OCI-LY1 (cell line): ENCODE measurements around the gene DUSP6.

Experiments
- H2AFZ ChIP-seq: fragments of 200-600 bp; sonication (generic), shearing (Covaris generic); 2 replicates; pipeline ENCODE4 v1.6.0; 2014; ENCODE audit warnings: antibody characterized with exemption, mild to moderate bottlenecking, low read length
- H3F3A ChIP-seq: fragments of 200-600 bp; sonication (generic), shearing (Covaris generic); 2 replicates; pipeline ENCODE4 v1.6.0; 2014; ENCODE audit warnings: mild to moderate bottlenecking, antibody characterized with exemption, low read length, moderate library complexity; ENCODE audit not compliant: insufficient read depth
- H3K27ac ChIP-seq: fragments of 200-600 bp; sonication (generic); 2 replicates; pipeline ENCODE4 v1.5.1; 2014; ENCODE audit warnings: low read length, mixed run types, mild to moderate bottlenecking, low read depth; ENCODE audit not compliant: poor library complexity, severe bottlenecking
- H3K27me3 ChIP-seq: fragments of 200-600 bp; sonication (generic); 2 replicates; pipeline ENCODE4 v1.6.0; 2014; ENCODE audit warnings: antibody characterized with exemption, mild to moderate bottlenecking, low read length, moderate library complexity; ENCODE audit not compliant: insufficient read depth
- H3K36me3 ChIP-seq: fragments of 200-600 bp; sonication (generic); 2 replicates; pipeline ENCODE4 v1.6.1; 2014; ENCODE audit warnings: mild to moderate bottlenecking, antibody characterized with exemption, low read length, moderate library complexity, mixed read lengths; ENCODE audit not compliant: insufficient read depth
- H3K4me1 ChIP-seq: fragments of 200-600 bp; sonication (generic); 2 replicates; pipeline ENCODE4 v1.5.1; 2014; ENCODE audit warnings: mild to moderate bottlenecking, low read length, moderate library complexity; ENCODE audit not compliant: insufficient read depth, severe bottlenecking
- H3K4me2 ChIP-seq: fragments of 200-600 bp; sonication (generic), shearing (Covaris generic); 2 replicates; pipeline ENCODE4 v1.6.1; 2014; ENCODE audit warnings: low read length
- H3K4me3 ChIP-seq: fragments of 200-600 bp; sonication (generic); 2 replicates; pipeline ENCODE4 v1.5.1; 2014; ENCODE audit warnings: low read length, low read depth, mild to moderate bottlenecking, mixed read lengths; ENCODE audit not compliant: poor library complexity, severe bottlenecking
- H3K79me2 ChIP-seq: fragments of 200-600 bp; shearing (Covaris generic); 2 replicates; pipeline ENCODE4 v1.6.1; 2016; ENCODE audit warnings: mixed run types, low read length, mixed read lengths; ENCODE audit not compliant: insufficient read depth
- H3K9ac ChIP-seq: fragments of 200-600 bp; sonication (generic), shearing (Covaris generic); 2 replicates; pipeline ENCODE4 v1.6.1; 2014; ENCODE audit warnings: mild to moderate bottlenecking, low read length, mixed read lengths
- H3K9me2 ChIP-seq: fragments of 200-600 bp; sonication (generic), shearing (Covaris generic); 2 replicates; pipeline ENCODE4 v1.6.1; 2014; ENCODE audit warnings: low read depth, mild to moderate bottlenecking, low read length, mixed read lengths
- H3K9me3 ChIP-seq: fragments of 200-600 bp; shearing (Covaris generic); 2 replicates; pipeline ENCODE4 v1.6.1; 2014; ENCODE audit warnings: low read length, mixed read lengths
- H4K20me1 ChIP-seq: fragments of 200-600 bp; sonication (generic), shearing (Covaris generic); 2 replicates; pipeline ENCODE4 v1.6.0; 2016; ENCODE audit warnings: mild to moderate bottlenecking, low read length; ENCODE audit not compliant: insufficient read depth
- EZH2 ChIP-seq: fragments of 200-600 bp; sonication (generic), shearing (Covaris generic); IDR thresholded peaks from 2 replicates; pipeline ENCODE4 v1.8.0; 2017; ENCODE audit warnings: borderline replicate concordance, mixed run types, mild to moderate bottlenecking, antibody characterized with exemption, low read length, moderate library complexity, mixed read lengths
- TF ChIP-seq, protein P1 (sequence below): fragments of 200-600 bp; sonication (generic), shearing (Covaris generic); IDR thresholded peaks from 2 replicates; pipeline ENCODE4 v1.5.1; 2017; ENCODE audit warnings: mild to moderate bottlenecking, antibody characterized with exemption, low read length, moderate library complexity, mixed read lengths

DUSP6 gene

GRCh38 chr12:89299417-89299816, 52.9 kb downstream of the DUSP6 start:
- Histone ChIP-seq H3K4me1 (no peaks in the 10 kb centered on the region), H3K36me3 (no peaks in the 10 kb centered on the region), H3K4me3 (no peak overlapping the region), H3K9me3 (no peaks in the 10 kb centered on the region), H3K27me3 (no peaks in the 10 kb centered on the region), H3K79me2 (no peaks in the 10 kb centered on the region), H4K20me1 (no peaks in the 10 kb centered on the region), H3K27ac (no peak overlapping the region), H3F3A (0 out of 2 replicates have a peak, but pooled peaks cover 3% of the 10 kb centered on the region), H3K4me2 (no peak overlapping the region), H2AFZ (no peak overlapping the region), H3K9ac (no peak overlapping the region), H3K9me2 (no peaks in the 10 kb centered on the region)
- no peak for TF ChIP-seq EZH2
- TF ChIP-seq, protein P1, sequence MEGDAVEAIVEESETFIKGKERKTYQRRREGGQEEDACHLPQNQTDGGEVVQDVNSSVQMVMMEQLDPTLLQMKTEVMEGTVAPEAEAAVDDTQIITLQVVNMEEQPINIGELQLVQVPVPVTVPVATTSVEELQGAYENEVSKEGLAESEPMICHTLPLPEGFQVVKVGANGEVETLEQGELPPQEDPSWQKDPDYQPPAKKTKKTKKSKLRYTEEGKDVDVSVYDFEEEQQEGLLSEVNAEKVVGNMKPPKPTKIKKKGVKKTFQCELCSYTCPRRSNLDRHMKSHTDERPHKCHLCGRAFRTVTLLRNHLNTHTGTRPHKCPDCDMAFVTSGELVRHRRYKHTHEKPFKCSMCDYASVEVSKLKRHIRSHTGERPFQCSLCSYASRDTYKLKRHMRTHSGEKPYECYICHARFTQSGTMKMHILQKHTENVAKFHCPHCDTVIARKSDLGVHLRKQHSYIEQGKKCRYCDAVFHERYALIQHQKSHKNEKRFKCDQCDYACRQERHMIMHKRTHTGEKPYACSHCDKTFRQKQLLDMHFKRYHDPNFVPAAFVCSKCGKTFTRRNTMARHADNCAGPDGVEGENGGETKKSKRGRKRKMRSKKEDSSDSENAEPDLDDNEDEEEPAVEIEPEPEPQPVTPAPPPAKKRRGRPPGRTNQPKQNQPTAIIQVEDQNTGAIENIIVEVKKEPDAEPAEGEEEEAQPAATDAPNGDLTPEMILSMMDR, result no peak
